COR-L47 (cell line): ENCODE measurements around the gene CLEC16A.
"Not testable (repeated sequence)": the region's sequence is repeated elsewhere in the genome, so short reads cannot be mapped to it uniquely, and the experiment has no call there.

Source experiments
- DNase-seq: peaks from one replicate; lab custom pipeline; 2025; lab: John Stamatoyannopoulos, UW

The CLEC16A gene

GRCh38 chr16:11202260-11203091 is 258.1 kb downstream of the CLEC16A start:
- no peak for DNase-seq

- no peak for DNase-seq
These were observed 258.8 kb downstream of the CLEC16A start for GRCh38 chr16:11203111-11203623.

GRCh38 chr16:11204513-11205047 is 260.2 kb downstream of the CLEC16A start:
- no peak for DNase-seq

- no peak for DNase-seq
These were observed 260.8 kb downstream of the CLEC16A start for GRCh38 chr16:11205065-11205699.

- DNase-seq: no peak
These were observed 261.6 kb downstream of the CLEC16A start for GRCh38 chr16:11205754-11206581.

- DNase-seq: no peak
These were observed 263.3 kb downstream of the CLEC16A start for GRCh38 chr16:11207646-11208045.

GRCh38 chr16:11208916-11209665 is 264.7 kb downstream of the CLEC16A start:
- DNase-seq: no peak

GRCh38 chr16:11210260-11210659 is 265.9 kb downstream of the CLEC16A start:
- no peak for DNase-seq

GRCh38 chr16:11211061-11211976 is 267.0 kb downstream of the CLEC16A start:
- DNase-seq: no peak

GRCh38 chr16:11211977-11212797 is 267.8 kb downstream of the CLEC16A start:
- no peak for DNase-seq

- DNase-seq: no peak
These were observed 268.4 kb downstream of the CLEC16A start for GRCh38 chr16:11212798-11213196.

- DNase-seq: no peak
These were observed 269.0 kb downstream of the CLEC16A start for GRCh38 chr16:11213373-11213772.

- DNase-seq: no peak
These were observed 269.4 kb downstream of the CLEC16A start for GRCh38 chr16:11213799-11214198.

- DNase-seq: no peak
These were observed 271.7 kb downstream of the CLEC16A start for GRCh38 chr16:11215935-11216556.

GRCh38 chr16:11217651-11218603 is 273.6 kb downstream of the CLEC16A start:
- no peak for DNase-seq

GRCh38 chr16:11218604-11218962 is 274.2 kb downstream of the CLEC16A start:
- DNase-seq: no peak

- no peak for DNase-seq
These were observed 274.8 kb downstream of the CLEC16A start for GRCh38 chr16:11219178-11219577.

- DNase-seq: not testable (repeated sequence)
These were observed 276.1 kb downstream of the CLEC16A start for GRCh38 chr16:11220507-11220906.
